Sigmoid colon (tissue), 7 donors: ENCODE data around the gene DNA2. TPM values are rescaled to one million over a fixed set of nuclear protein-coding genes. Genes with fewer than 3 reads are reported as not detected.
"Not testable (repeated sequence)": the region's sequence is repeated elsewhere in the genome, so short reads cannot be mapped to it uniquely, and the experiment has no call there.

Experiments
- DNase-seq: peaks from one replicate; pipeline ENCODE4 v3.0.0-alpha.2; 2019
- H3K27ac ChIP-seq, 4 donors: fragments of 200-600 bp; sonication (generic); one replicate each; pipeline ENCODE4 v1.5.1; 2016 to 2019; ENCODE audit warnings: mild to moderate bottlenecking in 1 of 4
- H3K27me3 ChIP-seq, 3 donors: fragments of 200-600 bp; sonication (generic); one replicate each; pipeline ENCODE4 v1.5.1; 2019; ENCODE audit warnings: mild to moderate bottlenecking in 1 of 3
- H3K36me3 ChIP-seq, 4 donors: fragments of 200-600 bp; sonication (generic); one replicate each; pipeline ENCODE4 v1.5.1; 2016 to 2019
- H3K4me1 ChIP-seq, 4 donors: fragments of 200-600 bp; sonication (generic); one replicate each; pipeline ENCODE4 v1.5.1; 2017 to 2019
- H3K4me3 ChIP-seq, 4 donors: fragments of 200-600 bp; sonication (generic); one replicate each; pipeline ENCODE4 v1.5.1; 2017 to 2019; ENCODE audit warnings: mild to moderate bottlenecking in 2 of 4, moderate library complexity in 1 of 4
- H3K9me3 ChIP-seq, 4 donors: fragments of 200-600 bp in 3 of 4; sonication (generic) in 3 of 4; one replicate each; pipeline versions ENCODE4 v1.5.1 to v1.6.1; 2013 to 2019
- CTCF ChIP-seq, 4 experiments: fragments of 450-650 bp in 3 of 4; fragments of 200-600 bp in 1 of 4; IDR thresholded peaks; one replicate each; pipeline ENCODE4 v1.5.1; 2016 to 2019; ENCODE audit warnings: antibody characterized with exemption in 4 of 4, mild to moderate bottlenecking in 3 of 4, moderate library complexity in 2 of 4
- EP300 ChIP-seq, 4 donors: sonication (generic); formaldehyde crosslinking; IDR thresholded peaks; one replicate each; pipeline ENCODE4 v1.6.1; 2017; ENCODE audit warnings: antibody characterized with exemption in 4 of 4
- POLR2A ChIP-seq, 2 donors: fragments of 450-650 bp; IDR thresholded peaks; one replicate each; pipeline ENCODE4 v1.6.1; 2016; ENCODE audit warnings: antibody characterized with exemption in 2 of 2, mild to moderate bottlenecking in 2 of 2, moderate library complexity in 2 of 2
- POLR2AphosphoS5 ChIP-seq, 4 donors: sonication (generic); formaldehyde crosslinking; IDR thresholded peaks; one replicate each; pipeline ENCODE4 v1.6.1; 2017; ENCODE audit warnings: antibody characterized with exemption in 4 of 4
- WGBS, 2 donors: extraction: QIAGEN DNeasy Blood & Tissue Kit; methylation state at CpG; one replicate each; pipeline ENCODE4 v1.1.7; 2013; 5-methylcytosine and 5-hydroxymethylcytosine counted together
- intact Hi-C: fragments of 100-400 bp; cut with DNase I; formaldehyde crosslinking; loops from one replicate; pipeline ENCODE4 v1.15.1; 2023
- polyA plus RNA-seq, 3 donors: library from polyadenylated mRNA; stranded (reverse); fragments of 200-250 nt; gene quantifications; one replicate each; pipeline ENCODE4 v1.2.3, GENCODE V29; 2013
- total RNA-seq, 4 donors: library from RNA; depleted of rRNA; stranded (reverse); fragments of >200 nt; gene quantifications; one replicate each; pipeline ENCODE4 v1.1.0, GENCODE V29; 2016
- donor health status: healthy with polysubstance abuse.
- donor health status: Bipolar disorder and iron deficiency.
- donor health status: healthy.

DNA2 gene
- total and polyA plus RNA-seq, 7 donors: under 0.01 to 6.4 (median 2.3) TPM

GRCh38 chr10:68470300-68470699, 1.5 kb downstream of the DNA2 start:
- intact Hi-C loops: no loop called here
- H3K4me1 ChIP-seq: peaks cover 0 to 11% (median 7%) of the 10 kb centered on the region in 4 donors
- TF ChIP-seq EP300 (IDR thresholded peaks at IDR 0.05): no peak
- TF ChIP-seq POLR2AphosphoS5 (IDR thresholded peaks at IDR 0.05): no peak
- TF ChIP-seq POLR2A (IDR thresholded peaks at IDR 0.05): no peak
- no peak for TF ChIP-seq CTCF (IDR thresholded peaks at IDR 0.05)
- no peaks in the 10 kb centered on the region for H3K36me3 ChIP-seq
- no peak overlapping the region for H3K4me3 ChIP-seq
- DNase-seq: no peak
- no peak overlapping the region for H3K27ac ChIP-seq
- H3K9me3 ChIP-seq: no peaks in the 10 kb centered on the region
- WGBS, 2 donors: 55 to 85% methylated on average over 6 of the region's 6 CpGs
- no peaks in the 10 kb centered on the region for H3K27me3 ChIP-seq

- Histone ChIP-seq H3K4me1 (peaks cover 0 to 11% (median 7%) of the 10 kb centered on the region in 4 donors), H3K9me3 (no peaks in the 10 kb centered on the region), H3K27me3 (no peaks in the 10 kb centered on the region), H3K4me3 (no peak overlapping the region), H3K36me3 (no peaks in the 10 kb centered on the region), H3K27ac (no peak overlapping the region)
- DNase-seq: no peak
- 85 to 90% methylated on average over 4 of the region's 4 CpGs for WGBS, 2 donors
- intact Hi-C loops: no loop called here
- TF ChIP-seq POLR2AphosphoS5 (IDR thresholded peaks at IDR 0.05) (no peak), EP300 (IDR thresholded peaks at IDR 0.05) (no peak), CTCF (IDR thresholded peaks at IDR 0.05) (no peak), POLR2A (IDR thresholded peaks at IDR 0.05) (no peak)
Measured at GRCh38 chr10:68469838-68470237, 1.9 kb downstream of the DNA2 start.

- intact Hi-C loops, H3K4me1 ChIP-seq: not testable (repeated sequence)
- WGBS, 2 donors: 92 to 94% methylated on average over 4 of the region's 4 CpGs
Measured at GRCh38 chr10:68464729-68465128, 7.0 kb downstream of the DNA2 start.

DNA sequence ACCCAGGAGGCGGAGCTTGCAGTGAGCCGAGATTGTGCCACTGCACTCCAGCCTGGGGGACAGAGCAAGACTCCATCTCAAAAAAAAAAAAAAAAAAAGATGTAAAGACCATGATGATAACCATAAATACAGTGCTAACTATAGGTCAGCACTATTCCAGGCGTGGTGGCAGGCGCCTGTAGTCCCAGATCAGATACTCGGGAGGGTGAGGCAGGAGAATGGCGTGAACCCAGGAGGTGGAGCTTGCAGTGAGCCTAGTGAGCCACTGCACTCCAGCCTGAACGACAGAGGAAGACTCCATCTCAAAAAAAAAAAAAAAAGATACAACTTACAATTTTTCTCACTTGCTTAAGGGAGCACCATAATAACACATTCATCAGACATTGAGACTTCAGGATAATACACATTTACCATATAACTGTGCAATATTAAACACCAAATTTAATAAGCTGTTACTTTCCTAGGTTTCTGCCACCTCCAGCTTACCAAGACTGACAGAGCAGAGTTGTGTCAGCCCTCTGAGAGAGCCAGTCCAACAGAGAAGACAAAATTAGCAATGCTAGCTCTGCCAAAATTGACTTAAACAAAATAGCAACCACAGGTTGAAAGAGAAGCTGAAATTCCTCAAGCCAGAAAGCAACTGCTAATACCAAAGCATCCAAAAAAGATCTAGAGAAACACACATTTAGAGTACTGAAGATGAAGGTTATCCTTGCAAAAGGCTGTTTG, 8.2 kb downstream of the DNA2 start:
- no peak overlapping the region for H3K27ac ChIP-seq
- H3K27me3 ChIP-seq: no peaks in the 10 kb centered on the region
- TF ChIP-seq POLR2A (IDR thresholded peaks at IDR 0.05) (no peak), CTCF (IDR thresholded peaks at IDR 0.05) (no peak), EP300 (IDR thresholded peaks at IDR 0.05) (no peak), POLR2AphosphoS5 (IDR thresholded peaks at IDR 0.05) (no peak)
- H3K4me3 ChIP-seq: no peak overlapping the region
- no peak for DNase-seq
- intact Hi-C loops: no loop called here
- H3K4me1 ChIP-seq: no peaks in the 10 kb centered on the region
- H3K9me3 ChIP-seq: no peaks in the 10 kb centered on the region
- 94% methylated on average over 6 to 7 of the region's 7 CpGs for WGBS, 2 donors
- no peaks in the 10 kb centered on the region for H3K36me3 ChIP-seq

More at GRCh38 chr10:68464729-68465128, 7.0 kb downstream of the DNA2 start:
- not testable (repeated sequence) for H3K4me3 ChIP-seq, H3K27ac ChIP-seq, DNase-seq, H3K36me3 ChIP-seq, H3K27me3 ChIP-seq, H3K9me3 ChIP-seq

DNA sequence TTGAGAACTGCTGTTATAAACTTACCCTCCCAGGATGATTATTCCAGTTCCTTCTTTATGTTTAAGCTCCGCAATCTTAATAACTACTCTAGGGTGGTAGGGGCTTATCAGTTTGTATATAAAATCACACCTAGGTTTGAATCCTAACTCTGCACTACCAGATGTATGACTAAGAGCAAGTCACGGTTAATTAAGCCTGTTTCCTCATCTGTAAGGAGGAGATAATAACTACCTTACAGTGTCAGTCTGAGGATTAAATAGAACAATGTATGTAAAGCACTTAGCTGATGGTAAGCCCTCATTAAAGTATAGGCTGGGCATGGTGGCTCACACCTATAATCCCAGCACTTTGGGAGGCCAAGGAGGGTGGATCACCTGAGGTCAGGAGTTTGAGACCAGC, 9.2 kb downstream of the DNA2 start:
- TF ChIP-seq CTCF (IDR thresholded peaks at IDR 0.05) (no peak), EP300 (IDR thresholded peaks at IDR 0.05) (no peak), POLR2A (IDR thresholded peaks at IDR 0.05) (no peak)
- Histone ChIP-seq H3K27ac (no peak overlapping the region), H3K4me1 (no peaks in the 10 kb centered on the region), H3K36me3 (no peaks in the 10 kb centered on the region), H3K4me3 (no peak overlapping the region), H3K9me3 (no peaks in the 10 kb centered on the region), H3K27me3 (no peaks in the 10 kb centered on the region)
- intact Hi-C loops: no loop called here
- WGBS, 2 donors: 90 to 97% methylated on average over 2 of the region's 2 CpGs
- no peak for DNase-seq
